Measurements from ENCODE around the gene SCN1A.

SCN1A gene

GRCh38 chr2:166128156-166128505, 311 bp upstream of the SCN1A start:
- H3K4me3 ChIP-seq (ENCODE audit: low read depth, low read length) = no peak overlapping the region
- no peak for TF ChIP-seq CTCF (IDR thresholded peaks at IDR 0.05; ENCODE audit: control insufficient read depth, extremely low read depth, insufficient read depth)
- DNase-seq (ENCODE audit: low read depth) = no peak

DNA sequence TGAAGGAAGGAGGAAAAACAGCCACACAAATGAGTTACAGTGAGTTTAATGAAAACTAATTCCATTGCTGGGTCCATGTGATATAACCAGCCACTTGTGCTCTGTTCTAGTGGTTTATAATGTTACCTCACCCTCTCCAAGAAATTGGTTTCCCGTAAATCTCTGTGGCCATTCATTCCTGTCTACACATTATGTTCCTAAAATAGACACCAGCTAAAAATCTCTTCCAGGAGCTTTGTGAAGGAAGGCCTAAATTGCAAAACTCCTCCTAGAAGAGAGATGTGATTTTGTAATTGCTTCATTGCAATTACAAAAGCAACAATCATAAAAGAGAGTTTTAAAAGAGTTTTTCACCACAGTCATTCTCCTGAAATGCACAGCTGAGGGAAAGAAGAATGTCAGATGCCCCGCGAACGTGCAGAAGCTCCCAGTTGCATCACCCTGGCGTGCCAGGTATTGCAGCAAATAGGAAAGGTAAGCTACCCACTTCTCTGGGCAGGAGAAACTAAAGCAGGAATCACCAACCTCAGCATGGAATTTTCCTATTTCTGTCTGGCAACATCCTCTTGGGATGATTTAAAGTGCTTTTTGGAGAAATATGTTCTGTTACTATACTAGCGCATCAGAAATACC, 1.7 kb downstream of the SCN1A start:
- no peak overlapping the region for H3K4me3 ChIP-seq (ENCODE audit: low read depth, low read length)
- TF ChIP-seq CTCF (IDR thresholded peaks at IDR 0.05; ENCODE audit: control insufficient read depth, extremely low read depth, insufficient read depth) = no peak
- DNase-seq (ENCODE audit: low read depth) = no peak

DNA sequence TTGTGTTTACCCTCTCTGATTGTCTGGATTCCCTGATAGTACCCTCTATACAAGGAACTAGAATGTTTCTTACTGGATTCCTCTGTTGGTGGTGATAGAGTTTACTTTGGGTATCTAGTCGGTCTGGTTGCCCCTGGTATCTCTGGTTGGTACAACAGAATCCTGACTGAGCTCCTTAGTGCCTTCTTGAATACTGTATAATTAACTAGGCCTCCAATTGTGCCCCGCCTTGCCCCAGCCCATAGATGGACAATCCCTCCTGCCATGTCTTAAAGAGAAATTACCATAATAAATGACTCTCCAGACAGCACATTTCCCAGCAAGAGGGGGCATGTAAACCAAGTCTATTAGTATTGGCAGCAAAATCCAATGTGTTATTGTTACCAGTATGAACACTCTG, 2.3 kb downstream of the SCN1A start:
- no peak for TF ChIP-seq CTCF (IDR thresholded peaks at IDR 0.05; ENCODE audit: control insufficient read depth, extremely low read depth, insufficient read depth)
- DNase-seq (ENCODE audit: low read depth) = no peak
- no peak overlapping the region for H3K4me3 ChIP-seq (ENCODE audit: low read depth, low read length)

DNA sequence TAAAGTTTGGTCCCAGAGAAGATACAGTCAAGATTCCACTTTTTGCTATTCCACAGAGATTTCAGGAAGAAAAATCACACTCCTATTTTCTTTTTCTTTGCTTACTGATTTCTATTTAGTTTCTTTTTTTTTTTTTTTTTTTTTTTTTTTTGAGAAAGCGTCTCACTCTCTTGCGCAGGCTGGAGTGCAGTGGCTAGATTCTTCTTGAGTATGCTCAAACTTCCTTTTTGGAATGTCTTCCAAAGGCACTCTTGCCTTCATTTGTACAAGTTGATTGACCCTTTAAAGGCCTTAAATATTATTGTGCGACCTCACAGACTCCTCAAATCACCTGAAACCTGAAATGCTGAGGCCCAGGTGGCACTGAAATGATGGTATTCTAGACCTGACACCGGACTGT, 9.6 kb downstream of the SCN1A start:
- no peak for TF ChIP-seq CTCF (IDR thresholded peaks at IDR 0.05; ENCODE audit: control insufficient read depth, extremely low read depth, insufficient read depth)
- no peak for DNase-seq (ENCODE audit: low read depth)
- no peak overlapping the region for H3K4me3 ChIP-seq (ENCODE audit: low read depth, low read length)

DNA sequence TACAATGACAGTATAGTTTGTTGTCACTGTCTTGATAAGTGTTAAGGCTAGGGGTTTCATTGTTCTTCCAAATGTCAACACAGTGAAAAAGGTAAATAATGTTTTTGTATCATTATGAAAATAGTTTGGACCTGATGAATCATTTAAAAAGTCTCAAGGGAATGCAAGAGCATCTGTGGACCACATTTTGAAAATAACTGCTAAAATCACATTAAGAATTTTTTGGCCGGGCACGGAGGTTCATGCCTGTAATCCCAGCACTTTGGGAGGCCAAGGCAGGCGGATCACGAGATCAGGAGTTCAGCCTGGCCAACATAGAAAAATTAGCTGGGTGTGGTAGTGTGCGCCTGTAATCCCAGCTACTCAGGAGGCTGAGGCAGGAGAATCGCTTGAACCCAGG, 10.3 kb downstream of the SCN1A start:
- no peak for TF ChIP-seq CTCF (IDR thresholded peaks at IDR 0.05; ENCODE audit: control insufficient read depth, extremely low read depth, insufficient read depth)
- H3K4me3 ChIP-seq (ENCODE audit: low read depth, low read length) = no peak overlapping the region
- DNase-seq (ENCODE audit: low read depth) = no peak

GRCh38 chr2:166115589-166115988, 12.2 kb downstream of the SCN1A start:
- no peak overlapping the region for H3K4me3 ChIP-seq (ENCODE audit: low read depth, low read length)
- TF ChIP-seq CTCF (IDR thresholded peaks at IDR 0.05; ENCODE audit: control insufficient read depth, extremely low read depth, insufficient read depth) = no peak
- DNase-seq (ENCODE audit: low read depth) = no peak

GRCh38 chr2:166112193-166112605, 15.6 kb downstream of the SCN1A start:
- no peak for TF ChIP-seq CTCF (IDR thresholded peaks at IDR 0.05; ENCODE audit: control insufficient read depth, extremely low read depth, insufficient read depth)
- no peak overlapping the region for H3K4me3 ChIP-seq (ENCODE audit: low read depth, low read length)

More at GRCh38 chr2:166112193-166112605, 15.6 kb downstream of the SCN1A start:
- no peak for DNase-seq (ENCODE audit: low read depth)

All from LNCaP clone FGC (cell line).